ENCODE measurements around the gene TBRG4. TPM values are rescaled to one million over a fixed set of nuclear protein-coding genes. Genes with fewer than 3 reads are reported as not detected.

TBRG4 gene
- polyA plus RNA-seq, 4 donors = 31.7 to 63.4 (median 49.3) TPM

- DNase-seq (ENCODE audit: low read depth in 4 of 4, low spot score in 3 of 4) = no peak
Observed at GRCh38 chr7:45145881-45146280, 34.4 kb upstream of the TBRG4 start.

DNA sequence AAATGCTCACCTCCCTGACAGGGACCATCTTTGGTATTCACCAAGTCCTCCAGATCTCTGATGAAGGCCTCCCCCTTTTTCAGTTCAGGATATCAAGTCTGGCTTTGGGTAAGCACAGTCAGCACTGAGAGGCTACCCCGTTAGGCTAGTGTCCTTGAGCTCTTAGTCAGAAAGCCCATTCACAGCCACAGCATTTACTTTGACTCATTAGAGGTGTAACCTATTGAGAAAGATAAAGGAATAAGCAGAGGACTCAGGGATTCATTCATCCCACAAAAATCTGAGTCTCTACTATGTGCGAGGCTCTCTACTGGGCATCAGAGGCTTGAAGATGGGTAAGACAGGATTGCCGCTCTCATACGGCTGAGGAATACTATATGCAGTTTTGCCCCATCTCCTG is 32.1 kb upstream of the TBRG4 start:
- no peak for DNase-seq (ENCODE audit: low read depth in 4 of 4, low spot score in 3 of 4)

- no peak for DNase-seq (ENCODE audit: low read depth in 4 of 4, low spot score in 3 of 4)
Observed at GRCh38 chr7:45140827-45141226, 29.3 kb upstream of the TBRG4 start.

GRCh38 chr7:45138433-45139267 is 27.2 kb upstream of the TBRG4 start:
- no peak for DNase-seq (ENCODE audit: low read depth in 4 of 4, low spot score in 3 of 4)

DNA sequence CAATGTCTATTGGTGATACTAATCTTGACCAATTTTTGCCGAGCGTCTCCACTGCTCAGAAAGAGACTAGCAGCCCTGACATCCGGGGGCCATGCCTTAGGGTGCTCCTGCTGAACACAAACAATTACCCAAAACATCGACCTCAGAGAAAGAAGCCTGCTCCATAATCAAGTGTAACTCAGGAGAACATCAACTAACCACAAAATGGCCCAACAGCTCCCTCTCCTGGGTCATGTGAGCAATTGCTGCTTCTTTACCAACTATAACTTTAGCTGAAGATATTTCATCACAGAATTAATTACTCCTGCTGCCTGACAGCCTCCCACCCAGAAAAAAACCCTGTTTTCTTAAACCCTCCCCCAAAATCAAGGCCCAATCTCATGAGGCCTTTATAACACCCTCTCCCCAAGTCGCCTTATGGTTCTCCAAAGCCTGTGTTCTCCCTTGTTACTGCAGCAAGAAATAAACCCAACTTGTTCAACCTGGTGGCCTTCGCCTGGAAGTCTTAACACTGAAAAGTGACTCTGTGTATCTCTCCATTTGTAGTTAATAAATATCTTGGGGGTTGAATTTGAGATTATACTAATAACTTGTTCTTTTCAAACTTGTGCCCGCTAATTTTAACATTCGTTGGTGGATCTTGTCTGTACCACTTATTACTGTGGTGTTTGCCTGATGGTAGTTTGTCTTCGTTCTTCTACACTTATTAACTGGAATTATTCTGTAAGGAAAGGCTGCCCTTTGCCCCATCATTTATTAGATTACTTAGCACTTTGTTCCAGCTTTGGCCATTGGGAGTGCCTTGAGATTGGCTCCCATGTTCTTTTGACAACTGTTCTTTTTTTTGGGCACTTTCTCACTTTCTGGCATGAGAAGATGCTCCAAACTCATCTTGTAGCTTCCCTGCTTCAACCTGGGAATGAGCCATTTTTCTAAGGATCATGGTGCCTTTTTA is 24.9 kb upstream of the TBRG4 start:
- peak; percentile 35 to 46 (median 40) for DNase-seq (ENCODE audit: low read depth in 4 of 4, low spot score in 3 of 4)

DNA sequence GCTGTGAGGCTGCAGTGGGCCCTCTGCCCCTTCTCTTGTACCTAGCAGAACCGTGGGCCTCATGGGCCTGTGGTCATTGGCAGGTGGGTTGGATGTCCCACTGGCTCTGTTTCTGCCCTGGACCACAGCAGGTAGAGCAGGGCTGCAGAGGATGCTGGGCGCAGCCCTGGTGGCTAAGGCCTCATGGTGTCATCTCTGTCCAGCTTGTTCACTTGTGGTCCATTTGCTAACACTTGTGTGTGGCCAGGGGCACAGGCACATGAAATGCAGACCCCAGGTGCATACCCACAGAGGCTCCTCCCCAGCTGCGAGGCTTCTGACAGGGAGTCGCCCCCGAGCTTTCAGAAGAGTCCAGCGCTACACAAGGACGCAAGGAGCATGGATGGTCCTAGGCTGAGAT is 22.4 kb upstream of the TBRG4 start:
- DNase-seq (ENCODE audit: low read depth in 4 of 4, low spot score in 3 of 4) = no peak

DNA sequence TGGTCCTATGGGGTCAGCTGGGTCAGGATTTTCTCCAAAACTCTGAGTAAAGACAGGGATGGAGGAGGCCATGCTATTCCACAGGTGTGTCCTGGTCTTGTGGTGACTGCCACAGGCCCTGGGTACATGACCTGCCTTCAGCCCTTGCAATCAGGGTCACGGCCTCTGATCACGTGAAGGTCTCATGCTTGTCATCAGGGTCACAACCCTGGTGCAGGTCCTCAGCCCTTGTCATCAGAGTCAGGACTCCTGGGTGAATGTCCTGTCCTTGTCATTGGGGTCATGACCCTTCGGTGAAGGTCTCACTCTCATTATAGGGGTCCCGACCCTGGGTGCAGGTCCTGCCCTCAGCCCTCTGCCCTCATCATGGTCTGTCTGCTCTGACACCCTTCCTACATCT is 21.9 kb upstream of the TBRG4 start:
- no peak for DNase-seq (ENCODE audit: low read depth in 4 of 4, low spot score in 3 of 4)

DNA sequence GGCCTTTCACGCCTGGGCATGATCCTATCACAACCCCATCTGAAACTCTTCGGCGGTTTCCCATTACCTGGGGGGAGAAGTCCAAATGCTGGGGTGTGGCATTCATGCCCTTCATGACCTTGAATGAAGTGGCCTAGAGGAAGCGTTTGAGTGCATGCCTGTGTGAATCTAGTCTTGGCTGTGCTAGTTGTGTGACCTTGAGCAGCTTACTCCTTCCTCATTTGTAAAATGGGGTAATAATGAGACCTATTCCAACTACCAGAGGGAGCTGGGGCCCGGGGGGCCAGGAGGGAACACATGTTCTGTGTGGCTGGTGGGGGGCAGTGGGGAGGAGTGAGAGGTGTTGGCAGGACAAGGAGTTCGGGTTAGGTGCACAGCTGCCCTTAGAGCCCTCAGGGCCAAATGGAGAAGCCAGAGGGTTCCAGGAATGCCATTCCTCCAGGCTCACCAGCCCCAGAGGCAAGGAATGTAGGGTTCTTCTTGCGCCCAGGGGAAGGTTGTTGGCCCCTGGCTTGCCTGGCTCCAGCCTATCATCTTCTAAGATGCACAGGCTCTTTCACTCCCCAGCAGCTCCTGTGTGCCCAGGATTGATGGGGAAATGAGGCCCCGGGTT is 21.3 kb upstream of the TBRG4 start:
- DNase-seq (ENCODE audit: low read depth in 4 of 4, low spot score in 3 of 4) = no peak

GRCh38 chr7:45131891-45132290 is 20.4 kb upstream of the TBRG4 start:
- no peak for DNase-seq (ENCODE audit: low read depth in 4 of 4, low spot score in 3 of 4)

GRCh38 chr7:45130910-45131309 is 19.4 kb upstream of the TBRG4 start:
- DNase-seq (ENCODE audit: low read depth in 4 of 4, low spot score in 3 of 4) = no peak

DNA sequence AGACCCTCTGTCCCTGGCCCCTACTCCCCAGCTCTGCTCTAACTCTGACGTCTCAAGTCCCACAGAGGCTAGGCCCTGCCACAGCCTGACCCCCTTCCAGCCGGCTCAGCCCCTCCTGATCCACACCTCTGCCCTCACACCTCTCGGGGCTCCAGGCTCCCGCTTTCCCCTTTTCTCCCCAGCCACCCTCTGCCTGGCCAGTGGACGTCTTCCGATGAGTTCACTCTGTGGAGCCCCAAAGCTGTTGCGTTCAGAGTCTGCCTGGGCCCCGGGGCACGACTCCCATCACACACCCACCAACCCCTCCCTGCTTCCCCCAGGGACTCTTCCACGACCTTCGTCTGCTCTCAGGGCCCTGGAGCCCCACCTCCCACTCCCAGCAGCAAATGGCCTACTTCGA is 18.4 kb upstream of the TBRG4 start:
- DNase-seq (ENCODE audit: low read depth in 4 of 4, low spot score in 3 of 4) = no peak

DNA sequence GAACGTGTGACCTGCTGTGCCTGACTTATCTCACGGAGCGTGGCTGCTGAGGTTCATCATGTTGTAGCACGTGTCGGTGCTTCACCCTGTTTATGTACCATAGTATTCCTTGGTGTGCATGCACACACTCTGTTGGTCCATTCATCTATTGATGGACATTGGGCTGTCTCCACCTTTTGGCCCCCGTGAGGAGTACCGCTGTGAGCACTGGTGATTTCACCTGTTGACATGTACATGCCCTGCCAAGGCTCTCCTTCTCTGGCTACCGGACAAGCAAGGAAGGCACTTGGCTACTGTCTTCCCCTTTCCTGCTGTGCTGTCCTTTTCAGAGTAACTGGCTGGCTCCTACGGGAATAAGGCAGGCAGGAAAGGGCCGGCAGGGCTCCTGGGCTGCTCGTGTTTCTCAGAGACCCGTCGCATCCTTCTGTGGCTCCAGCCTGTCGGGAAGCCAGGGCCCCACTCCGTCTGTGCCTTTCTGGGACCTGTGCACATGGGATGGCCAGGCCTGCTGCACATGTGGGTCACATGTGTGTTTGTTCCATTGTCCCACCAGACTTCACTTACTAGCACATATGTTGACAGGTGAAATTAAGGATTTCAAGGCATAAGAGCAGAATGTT is 17.8 kb upstream of the TBRG4 start:
- no peak for DNase-seq (ENCODE audit: low read depth in 4 of 4, low spot score in 3 of 4)

DNA sequence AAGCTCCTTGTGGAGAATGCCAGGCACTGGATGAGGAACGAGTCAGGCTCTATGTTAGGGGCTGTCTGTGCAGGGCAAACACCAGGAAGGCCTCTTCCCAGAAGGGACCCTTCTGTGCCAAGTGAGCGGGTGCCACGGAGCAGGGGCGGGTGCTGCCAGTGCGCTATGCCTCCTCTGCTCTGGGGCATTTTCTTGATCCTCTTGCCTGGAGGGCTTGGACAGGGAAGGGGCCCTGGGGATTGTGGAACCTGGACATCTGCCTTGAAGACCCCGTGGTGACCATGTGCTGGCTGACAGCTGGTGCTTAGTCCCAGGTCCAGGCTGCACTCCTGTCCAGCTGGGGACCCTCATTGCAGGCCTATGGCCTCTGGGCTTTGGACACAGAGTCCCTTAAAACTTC is 15.4 kb upstream of the TBRG4 start:
- DNase-seq (ENCODE audit: low read depth in 4 of 4, low spot score in 3 of 4) = no peak

DNA sequence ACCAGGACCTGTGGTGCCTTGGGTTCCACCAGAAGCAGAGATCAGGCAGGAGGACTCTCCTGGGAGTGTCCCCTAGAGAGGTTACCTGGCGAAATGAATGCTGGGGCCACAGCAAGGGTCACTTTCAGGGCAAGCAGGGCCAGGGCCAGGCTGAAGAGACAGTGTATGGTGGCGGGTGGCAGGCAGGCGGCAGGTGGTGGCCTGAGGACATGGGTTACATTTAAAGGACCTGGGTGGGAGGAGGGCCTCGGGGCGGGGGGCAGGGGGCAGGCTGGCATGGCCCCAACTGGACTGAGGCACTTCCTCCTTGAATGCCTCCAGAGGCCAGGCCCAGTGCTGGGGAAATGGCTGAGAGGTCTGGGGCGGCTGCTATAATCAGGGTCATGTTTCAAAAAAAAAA is 14.7 kb upstream of the TBRG4 start:
- DNase-seq (ENCODE audit: low read depth in 4 of 4, low spot score in 3 of 4) = no peak

DNA sequence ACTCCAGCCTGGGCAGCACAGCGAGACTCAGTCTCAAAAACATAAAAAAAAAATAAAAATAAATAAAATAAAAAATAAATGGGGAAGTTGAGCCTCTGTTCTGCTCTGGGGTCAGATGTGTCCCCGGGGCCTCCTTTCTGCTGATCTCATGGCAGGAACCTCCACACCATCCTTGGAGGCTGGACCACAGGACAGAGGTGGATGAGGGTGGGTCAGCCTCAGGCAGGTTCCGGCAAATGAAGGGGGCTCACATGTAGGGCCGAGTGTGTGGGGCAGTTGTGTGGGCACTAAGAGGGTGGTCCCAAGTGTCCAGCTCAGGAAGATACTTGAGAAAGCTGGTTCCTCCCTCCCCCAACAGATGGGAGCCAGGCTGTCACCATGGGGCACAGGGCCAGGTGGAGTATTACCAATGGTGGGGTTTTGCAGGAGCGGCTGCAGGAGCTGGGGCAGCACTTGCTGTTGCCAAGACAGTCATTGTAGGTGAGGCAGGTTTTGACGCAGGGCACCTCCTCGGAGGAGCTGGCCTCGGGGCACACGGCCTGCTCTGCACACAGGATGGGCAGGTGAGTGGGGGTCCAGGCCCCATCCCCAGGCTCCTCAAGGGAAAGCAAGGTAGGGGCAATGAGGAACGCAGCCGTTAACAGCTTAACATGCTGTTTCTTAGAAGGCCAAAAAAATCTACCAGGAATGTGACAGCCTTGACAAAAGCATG is 13.9 kb upstream of the TBRG4 start:
- DNase-seq (ENCODE audit: low read depth in 4 of 4, low spot score in 3 of 4) = no peak

GRCh38 chr7:45123913-45124710 is 12.6 kb upstream of the TBRG4 start:
- no peak for DNase-seq (ENCODE audit: low read depth in 4 of 4, low spot score in 3 of 4)

DNA sequence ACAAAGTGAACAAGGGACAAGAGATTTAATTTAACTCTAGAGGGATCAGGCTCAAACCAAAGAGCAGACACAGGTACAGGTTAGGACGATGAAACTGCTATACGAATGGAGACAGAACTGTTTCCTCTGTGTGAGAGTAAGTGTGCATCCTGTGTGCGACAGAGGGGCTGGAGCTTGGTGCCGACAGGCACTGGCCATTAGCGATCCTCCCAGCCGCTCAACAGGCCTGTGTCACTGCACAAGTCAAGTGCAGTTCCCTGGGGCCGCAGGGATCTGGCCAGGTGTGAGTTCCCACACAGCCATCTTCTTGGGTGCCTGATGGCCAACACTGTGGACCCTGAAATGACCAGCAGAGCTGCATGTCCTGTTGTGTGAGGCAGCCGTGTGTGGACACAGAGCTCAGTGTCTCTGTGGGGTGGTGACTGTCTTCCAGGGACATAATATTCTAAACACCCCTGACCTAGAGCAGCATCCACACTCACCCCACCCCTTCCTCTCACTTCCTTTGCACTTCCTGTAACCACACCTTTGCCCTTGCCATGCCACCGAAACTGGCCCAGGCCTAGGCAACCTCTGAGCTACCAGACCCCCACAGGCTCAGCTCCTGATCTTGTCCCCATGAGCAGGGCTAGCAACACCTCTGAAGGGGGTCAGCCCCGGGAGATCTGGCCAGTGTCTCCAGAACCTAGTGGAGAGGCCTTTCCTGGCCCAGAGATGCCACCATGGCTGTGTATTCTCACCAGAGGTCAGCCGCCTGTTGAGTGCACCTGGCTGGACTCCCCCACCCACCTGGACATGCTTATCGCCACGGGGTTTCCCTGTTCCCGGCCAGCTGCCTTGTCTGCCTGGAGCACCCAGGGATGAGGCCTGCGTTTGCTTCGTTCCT is 11.7 kb upstream of the TBRG4 start:
- DNase-seq (ENCODE audit: low read depth in 4 of 4, low spot score in 3 of 4) = no peak

GRCh38 chr7:45119550-45119949 is 8.1 kb upstream of the TBRG4 start:
- no peak for DNase-seq (ENCODE audit: low read depth in 4 of 4, low spot score in 3 of 4)
